Rectal smooth muscle tissue (tissue), 1 donor: ENCODE measurements around the gene MYOD1.

ENCODE experiments used
- H3K27ac ChIP-seq: one replicate; pipeline ENCODE4 v1.7.0; 2013; ENCODE audit warnings: low read depth, low read length, inconsistent platforms
- H3K27me3 ChIP-seq: one replicate; pipeline ENCODE4 v1.7.0; 2013; ENCODE audit warnings: low read length; ENCODE audit not compliant: control insufficient read depth, insufficient read depth
- H3K36me3 ChIP-seq: one replicate; pipeline ENCODE4 v1.7.0; 2013; ENCODE audit warnings: low read length; ENCODE audit not compliant: control insufficient read depth, insufficient read depth
- H3K4me1 ChIP-seq: one replicate; pipeline ENCODE4 v1.7.0; 2013; ENCODE audit warnings: low read length; ENCODE audit not compliant: control insufficient read depth, insufficient read depth
- H3K4me3 ChIP-seq: one replicate; pipeline ENCODE4 v1.7.0; 2013; ENCODE audit warnings: low read length
- H3K9ac ChIP-seq: one replicate; pipeline ENCODE4 v1.7.0; 2013; ENCODE audit warnings: low read length

MYOD1 gene

DNA sequence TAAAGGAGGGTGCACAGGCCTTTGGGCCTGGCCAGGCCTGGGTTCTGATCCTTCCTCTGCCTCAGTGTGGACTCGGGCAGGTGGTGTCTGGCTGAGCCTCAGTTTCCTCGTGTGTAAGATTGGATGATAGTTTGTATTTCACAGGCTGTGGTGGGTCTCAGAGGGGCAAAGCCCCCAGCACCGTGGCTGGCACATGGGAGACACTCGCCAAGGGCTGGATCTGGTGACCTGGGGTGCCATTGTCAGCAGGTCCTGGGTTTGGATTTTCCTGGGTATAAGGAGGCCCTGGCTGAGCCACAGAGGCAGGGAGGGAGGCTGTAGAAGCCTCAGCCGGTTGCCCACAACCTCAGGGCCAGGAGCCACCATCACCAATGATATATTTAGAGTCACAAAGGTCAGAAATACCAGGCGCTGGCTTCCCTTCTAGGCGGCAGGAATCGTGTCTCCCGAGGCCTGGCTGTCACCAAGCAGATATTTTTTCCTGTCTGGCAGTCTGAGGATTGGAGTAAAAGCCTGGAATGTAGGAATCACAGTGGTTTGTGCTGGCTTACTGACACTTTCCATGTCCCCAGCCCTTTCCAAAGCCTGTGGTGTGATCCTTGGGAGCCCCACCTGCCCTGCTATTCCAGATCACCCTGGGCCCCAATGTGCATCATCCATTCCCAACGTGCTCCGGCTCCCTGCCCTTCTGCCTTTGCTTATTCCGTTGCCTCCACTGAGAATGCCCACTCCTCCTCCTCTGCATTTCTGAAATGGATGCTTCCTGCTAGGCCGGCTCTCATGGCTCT, 30.8 kb downstream of the MYOD1 start:
- H3K4me1 ChIP-seq: no peaks in the 10 kb centered on the region
- no peak overlapping the region for H3K4me3 ChIP-seq
- no peak overlapping the region for H3K27ac ChIP-seq
- H3K27me3 ChIP-seq: no peaks in the 10 kb centered on the region
- no peaks in the 10 kb centered on the region for H3K36me3 ChIP-seq
- H3K9ac ChIP-seq: no peak overlapping the region

- Histone ChIP-seq H3K9ac (no peak overlapping the region), H3K36me3 (no peaks in the 10 kb centered on the region), H3K4me1 (no peaks in the 10 kb centered on the region), H3K4me3 (no peak overlapping the region), H3K27me3 (no peaks in the 10 kb centered on the region), H3K27ac (no peak overlapping the region)
These were observed 31.4 kb downstream of the MYOD1 start for GRCh38 chr11:17750801-17751165.

DNA sequence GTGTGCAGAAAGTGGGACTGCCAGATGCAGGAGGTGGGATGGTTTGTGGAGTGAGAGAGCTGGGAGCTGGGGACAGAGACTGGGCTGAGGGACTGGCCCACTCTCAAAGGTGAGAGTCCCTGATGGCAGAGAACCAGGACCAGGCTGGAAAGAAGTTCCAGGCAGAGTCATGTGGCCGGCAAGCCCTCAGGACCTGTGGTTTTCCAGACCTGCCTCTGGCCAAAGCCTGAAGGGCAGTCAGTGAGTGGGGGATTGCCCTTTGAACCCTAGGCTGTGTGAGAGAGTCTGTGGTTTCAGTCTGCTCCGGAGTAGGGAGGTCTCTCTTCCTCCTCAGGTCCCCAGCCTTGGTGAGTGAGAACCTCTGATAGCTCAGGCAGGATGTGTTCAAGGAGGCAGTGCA, 32.2 kb downstream of the MYOD1 start:
- Histone ChIP-seq H3K27ac (no peak overlapping the region), H3K4me3 (no peak overlapping the region), H3K27me3 (no peaks in the 10 kb centered on the region), H3K36me3 (no peaks in the 10 kb centered on the region), H3K4me1 (no peaks in the 10 kb centered on the region), H3K9ac (no peak overlapping the region)

DNA sequence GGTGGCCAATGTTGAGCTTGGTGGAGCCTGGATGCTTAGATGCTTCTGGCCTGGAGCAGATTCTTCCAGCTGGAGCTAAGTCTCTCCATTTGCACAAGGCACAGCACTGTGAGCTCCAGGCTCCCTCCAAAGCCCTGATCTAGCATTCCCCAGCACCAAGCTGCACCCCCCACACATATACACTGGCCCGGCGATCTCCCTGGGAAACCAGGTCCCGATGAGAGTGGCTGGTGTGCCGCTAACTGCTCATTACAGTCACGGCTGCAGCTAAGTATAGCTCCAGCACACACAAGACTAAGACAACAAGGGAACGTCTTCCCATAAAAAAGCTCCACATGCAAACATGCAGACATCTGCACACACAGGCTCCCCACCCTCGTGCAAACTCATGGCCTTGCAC, 32.8 kb downstream of the MYOD1 start:
- no peak overlapping the region for H3K9ac ChIP-seq
- no peak overlapping the region for H3K27ac ChIP-seq
- H3K36me3 ChIP-seq: no peaks in the 10 kb centered on the region
- H3K4me1 ChIP-seq: no peaks in the 10 kb centered on the region
- no peaks in the 10 kb centered on the region for H3K27me3 ChIP-seq
- H3K4me3 ChIP-seq: no peak overlapping the region

DNA sequence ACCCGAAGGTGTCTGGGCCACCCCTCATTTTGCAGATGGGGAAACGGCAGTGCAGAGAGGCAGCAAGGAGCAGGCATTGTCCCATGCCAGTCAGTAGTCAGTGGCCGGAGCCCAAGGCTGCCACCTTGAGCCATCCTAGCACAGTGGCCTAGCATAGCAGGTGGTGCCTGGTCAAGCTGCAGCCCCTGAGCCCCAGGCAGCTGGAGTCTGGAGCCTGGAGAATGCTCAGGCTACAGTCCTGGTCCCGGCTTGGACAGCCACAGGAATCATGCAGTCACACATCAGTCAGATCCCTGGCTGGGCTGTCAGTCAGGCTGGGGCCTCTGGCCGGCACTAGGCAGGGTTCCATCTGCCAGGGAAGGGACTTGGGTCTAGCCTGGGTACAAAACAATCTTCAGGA, 33.8 kb downstream of the MYOD1 start:
- no peak overlapping the region for H3K4me3 ChIP-seq
- H3K4me1 ChIP-seq: no peaks in the 10 kb centered on the region
- no peak overlapping the region for H3K9ac ChIP-seq
- no peaks in the 10 kb centered on the region for H3K27me3 ChIP-seq
- H3K36me3 ChIP-seq: no peaks in the 10 kb centered on the region
- no peak overlapping the region for H3K27ac ChIP-seq

DNA sequence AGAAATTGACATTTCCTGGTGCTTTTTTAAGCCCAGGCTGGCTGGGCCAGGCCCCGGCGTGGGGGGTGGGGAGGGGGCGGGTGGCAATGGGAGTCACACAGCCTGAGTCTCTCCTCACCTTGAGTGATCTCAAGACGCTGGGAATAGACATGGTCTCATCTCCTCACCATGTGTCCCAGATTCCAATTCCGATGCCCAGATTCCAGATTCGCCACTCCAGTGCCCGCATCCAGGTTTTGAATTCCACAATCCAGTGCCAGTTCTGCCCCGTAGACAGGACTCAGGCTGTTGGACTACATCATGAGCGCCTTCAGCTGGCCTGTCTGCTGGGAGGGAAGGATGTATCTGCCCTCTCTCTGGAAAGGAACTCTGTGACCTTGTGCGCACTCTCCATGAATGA, 34.3 kb downstream of the MYOD1 start:
- H3K27me3 ChIP-seq: no peaks in the 10 kb centered on the region
- H3K4me3 ChIP-seq: no peak overlapping the region
- no peak overlapping the region for H3K27ac ChIP-seq
- no peaks in the 10 kb centered on the region for H3K4me1 ChIP-seq
- H3K36me3 ChIP-seq: no peaks in the 10 kb centered on the region
- H3K9ac ChIP-seq: no peak overlapping the region

DNA sequence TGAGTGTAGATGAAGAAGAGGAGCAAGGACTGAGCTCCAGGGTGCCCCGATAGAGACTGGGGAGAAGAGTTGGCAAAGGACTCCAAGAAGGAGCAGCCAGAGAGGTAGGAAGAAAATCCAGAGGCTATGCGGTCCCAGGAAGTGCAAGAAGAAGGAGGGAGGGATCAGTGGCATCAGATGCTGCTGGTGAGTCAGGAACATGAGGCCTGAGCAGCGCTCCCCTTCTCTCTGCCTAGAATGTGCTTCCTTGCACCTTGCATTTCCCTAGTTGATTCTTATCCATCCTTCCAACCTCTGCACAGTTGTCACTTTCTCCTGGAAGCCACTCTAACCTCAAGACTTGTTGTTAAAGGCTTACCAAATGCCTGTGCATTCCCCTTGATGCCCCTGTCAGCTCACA, 36.5 kb downstream of the MYOD1 start:
- H3K4me1 ChIP-seq: no peaks in the 10 kb centered on the region
- no peak overlapping the region for H3K4me3 ChIP-seq
- no peaks in the 10 kb centered on the region for H3K36me3 ChIP-seq
- no peak overlapping the region for H3K27ac ChIP-seq
- H3K9ac ChIP-seq: no peak overlapping the region
- no peaks in the 10 kb centered on the region for H3K27me3 ChIP-seq

GRCh38 chr11:17760102-17761029, 41.0 kb downstream of the MYOD1 start:
- no peaks in the 10 kb centered on the region for H3K4me1 ChIP-seq
- no peak overlapping the region for H3K9ac ChIP-seq
- H3K27ac ChIP-seq: no peak overlapping the region
- no peaks in the 10 kb centered on the region for H3K27me3 ChIP-seq
- H3K4me3 ChIP-seq: no peak overlapping the region
- H3K36me3 ChIP-seq: no peaks in the 10 kb centered on the region

DNA sequence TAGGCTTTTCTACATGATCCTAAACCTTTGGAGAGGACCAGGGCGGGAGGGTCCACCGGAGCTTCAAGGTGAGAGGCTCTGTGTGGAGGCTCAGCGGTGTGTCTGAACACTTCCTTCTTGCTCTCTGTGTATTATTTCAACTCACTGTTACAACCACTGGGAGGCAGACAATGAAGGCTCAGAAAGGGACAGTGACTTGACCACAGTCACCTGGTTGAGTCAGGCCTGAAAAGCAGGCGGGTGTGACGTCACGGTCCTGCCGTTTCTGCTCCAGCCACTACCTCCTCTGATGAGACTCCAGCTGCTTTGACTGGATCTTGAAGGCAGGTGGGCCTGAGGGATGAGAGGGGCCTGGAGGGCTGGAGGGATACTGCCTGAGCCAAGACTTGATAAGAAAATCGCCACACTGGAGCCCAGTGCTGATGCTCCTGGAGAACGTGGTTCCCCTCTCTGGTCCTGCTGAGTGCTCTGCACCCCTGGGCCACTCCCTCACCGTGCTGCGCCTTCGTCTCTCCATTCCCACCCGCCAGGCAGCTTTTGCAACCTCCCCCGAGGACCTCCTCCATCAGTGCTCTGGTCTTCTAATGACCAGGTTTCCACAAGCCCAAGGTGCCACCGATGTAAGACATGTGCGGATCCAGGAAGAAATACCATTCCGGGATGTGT, 43.1 kb downstream of the MYOD1 start:
- Histone ChIP-seq H3K27me3 (no peaks in the 10 kb centered on the region), H3K4me1 (no peaks in the 10 kb centered on the region), H3K9ac (no peak overlapping the region), H3K27ac (no peak overlapping the region), H3K36me3 (no peaks in the 10 kb centered on the region), H3K4me3 (no peak overlapping the region)

- no peaks in the 10 kb centered on the region for H3K27me3 ChIP-seq
- H3K4me3 ChIP-seq: no peak overlapping the region
- H3K27ac ChIP-seq: no peak overlapping the region
- H3K9ac ChIP-seq: no peak overlapping the region
- H3K4me1 ChIP-seq: no peaks in the 10 kb centered on the region
- H3K36me3 ChIP-seq: no peaks in the 10 kb centered on the region
These were observed 43.9 kb downstream of the MYOD1 start for GRCh38 chr11:17763244-17763643.

GRCh38 chr11:17763703-17764102, 44.3 kb downstream of the MYOD1 start:
- no peaks in the 10 kb centered on the region for H3K4me1 ChIP-seq
- no peak overlapping the region for H3K27ac ChIP-seq
- no peaks in the 10 kb centered on the region for H3K36me3 ChIP-seq
- no peak overlapping the region for H3K4me3 ChIP-seq
- no peaks in the 10 kb centered on the region for H3K27me3 ChIP-seq
- no peak overlapping the region for H3K9ac ChIP-seq

- H3K9ac ChIP-seq: no peak overlapping the region
- no peak overlapping the region for H3K27ac ChIP-seq
- H3K4me3 ChIP-seq: no peak overlapping the region
- H3K36me3 ChIP-seq: no peaks in the 10 kb centered on the region
- H3K27me3 ChIP-seq: no peaks in the 10 kb centered on the region
- no peaks in the 10 kb centered on the region for H3K4me1 ChIP-seq
These were observed 45.3 kb downstream of the MYOD1 start for GRCh38 chr11:17764446-17765218.
